ENCODE measurements around the gene CGB5. TPM values are rescaled to one million over a fixed set of nuclear protein-coding genes. Genes with fewer than 3 reads are reported as not detected.

The CGB5 gene
- polyA plus RNA-seq, 1 donor from 2014 or later, result not detected

GRCh38 chr19:49009828-49010227 lies 33.8 kb upstream of the CGB5 start:
- Histone ChIP-seq H2AFZ (ENCODE audit: low read depth, low read length) (no peak overlapping the region), H3K9ac (ENCODE audit: low read length) (no peak overlapping the region), H3K9me2 (ENCODE audit: insufficient read depth, low read length) (no peaks in the 10 kb centered on the region), H3K4me3 (ENCODE audit: low read length) (no peak overlapping the region), H3K36me3 (ENCODE audit: insufficient read depth, low read length) (no peaks in the 10 kb centered on the region), H3K27ac (ENCODE audit: low read length) (no peak overlapping the region), H3K79me2 (replicated peaks; ENCODE audit: insufficient read depth, low read length) (no peaks in the 10 kb centered on the region), H3K27me3 (ENCODE audit: insufficient read depth, low read depth, low read length) (no peaks in the 10 kb centered on the region), H3F3A (ENCODE audit: insufficient read depth, low read length, poor library complexity, severe bottlenecking) (no peaks in the 10 kb centered on the region), H4K20me1 (ENCODE audit: insufficient read depth) (no peaks in the 10 kb centered on the region), H3K9me3 (ENCODE audit: low read length) (no peaks in the 10 kb centered on the region), H3K4me2 (ENCODE audit: low read length) (no peak overlapping the region)
- TF ChIP-seq MXI1 (conservative IDR thresholded peaks at IDR 0.05; ENCODE audit: poor library complexity, severe bottlenecking), result no peak
- no peak for TF ChIP-seq EP300 (conservative IDR thresholded peaks at IDR 0.05; ENCODE audit: poor library complexity, severe bottlenecking)
- no peak for TF ChIP-seq RAD21 (conservative IDR thresholded peaks at IDR 0.05)
- no peak for TF ChIP-seq CTCF (IDR thresholded peaks at IDR 0.05; ENCODE audit: poor library complexity, severe bottlenecking)
- TF ChIP-seq POLR2AphosphoS5 (IDR thresholded peaks at IDR 0.05), result no peak
- no peak for TF ChIP-seq TAF1 (IDR thresholded peaks at IDR 0.05; ENCODE audit: low read depth)
- TF ChIP-seq REST (IDR thresholded peaks at IDR 0.05; ENCODE audit: borderline replicate concordance), result no peak
- no peak for TF ChIP-seq SMC3 (conservative IDR thresholded peaks at IDR 0.05; ENCODE audit: poor library complexity)
- no peak for TF ChIP-seq EZH2 (IDR thresholded peaks at IDR 0.05; ENCODE audit: borderline replicate concordance, insufficient read depth, low read length, poor library complexity, severe bottlenecking)

GRCh38 chr19:49010453-49010852 lies 33.2 kb upstream of the CGB5 start:
- Histone ChIP-seq H3K27me3 (ENCODE audit: insufficient read depth, low read depth, low read length) (no peaks in the 10 kb centered on the region), H3F3A (ENCODE audit: insufficient read depth, low read length, poor library complexity, severe bottlenecking) (no peaks in the 10 kb centered on the region), H3K9ac (ENCODE audit: low read length) (no peak overlapping the region), H3K9me2 (ENCODE audit: insufficient read depth, low read length) (no peaks in the 10 kb centered on the region), H3K4me3 (ENCODE audit: low read length) (no peak overlapping the region), H2AFZ (ENCODE audit: low read depth, low read length) (no peak overlapping the region), H3K79me2 (replicated peaks; ENCODE audit: insufficient read depth, low read length) (no peaks in the 10 kb centered on the region), H3K4me2 (ENCODE audit: low read length) (no peak overlapping the region), H3K36me3 (ENCODE audit: insufficient read depth, low read length) (no peaks in the 10 kb centered on the region), H3K9me3 (ENCODE audit: low read length) (no peaks in the 10 kb centered on the region), H4K20me1 (ENCODE audit: insufficient read depth) (no peaks in the 10 kb centered on the region), H3K27ac (ENCODE audit: low read length) (no peak overlapping the region)
- TF ChIP-seq POLR2AphosphoS5 (IDR thresholded peaks at IDR 0.05) (no peak), MXI1 (conservative IDR thresholded peaks at IDR 0.05; ENCODE audit: poor library complexity, severe bottlenecking) (no peak), CTCF (IDR thresholded peaks at IDR 0.05; ENCODE audit: poor library complexity, severe bottlenecking) (no peak), EP300 (conservative IDR thresholded peaks at IDR 0.05; ENCODE audit: poor library complexity, severe bottlenecking) (no peak), TAF1 (IDR thresholded peaks at IDR 0.05; ENCODE audit: low read depth) (no peak), SMC3 (conservative IDR thresholded peaks at IDR 0.05; ENCODE audit: poor library complexity) (no peak), EZH2 (IDR thresholded peaks at IDR 0.05; ENCODE audit: borderline replicate concordance, insufficient read depth, low read length, poor library complexity, severe bottlenecking) (no peak), RAD21 (conservative IDR thresholded peaks at IDR 0.05) (no peak), REST (IDR thresholded peaks at IDR 0.05; ENCODE audit: borderline replicate concordance) (no peak)

Measured in neural cell (in vitro differentiated cells).